Measurements from ENCODE around the gene SKAP2.

DNA sequence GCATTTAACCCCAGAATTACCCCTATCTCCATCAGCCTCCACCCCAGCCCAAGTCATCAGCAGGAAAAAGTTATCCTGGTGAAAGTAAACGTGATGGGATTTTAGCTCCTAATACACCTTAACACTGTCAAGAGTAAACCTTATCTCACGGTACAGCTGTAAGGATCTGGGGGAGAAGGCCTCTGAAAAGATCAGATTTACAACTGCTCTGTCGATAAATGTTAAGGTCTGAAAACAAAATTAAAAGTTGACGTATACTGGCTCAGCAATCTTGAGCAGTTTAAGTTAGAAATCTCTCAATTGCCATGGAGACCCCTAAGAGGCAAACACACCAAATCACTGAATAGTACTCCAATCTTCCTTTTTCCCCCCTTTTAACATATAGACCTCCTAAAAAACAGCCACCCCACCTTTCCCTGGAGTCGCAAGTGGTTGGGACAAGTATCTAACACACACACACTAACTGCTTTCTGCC is 6.1 kb downstream of the SKAP2 start:
- TF ChIP-seq, protein P1, sequence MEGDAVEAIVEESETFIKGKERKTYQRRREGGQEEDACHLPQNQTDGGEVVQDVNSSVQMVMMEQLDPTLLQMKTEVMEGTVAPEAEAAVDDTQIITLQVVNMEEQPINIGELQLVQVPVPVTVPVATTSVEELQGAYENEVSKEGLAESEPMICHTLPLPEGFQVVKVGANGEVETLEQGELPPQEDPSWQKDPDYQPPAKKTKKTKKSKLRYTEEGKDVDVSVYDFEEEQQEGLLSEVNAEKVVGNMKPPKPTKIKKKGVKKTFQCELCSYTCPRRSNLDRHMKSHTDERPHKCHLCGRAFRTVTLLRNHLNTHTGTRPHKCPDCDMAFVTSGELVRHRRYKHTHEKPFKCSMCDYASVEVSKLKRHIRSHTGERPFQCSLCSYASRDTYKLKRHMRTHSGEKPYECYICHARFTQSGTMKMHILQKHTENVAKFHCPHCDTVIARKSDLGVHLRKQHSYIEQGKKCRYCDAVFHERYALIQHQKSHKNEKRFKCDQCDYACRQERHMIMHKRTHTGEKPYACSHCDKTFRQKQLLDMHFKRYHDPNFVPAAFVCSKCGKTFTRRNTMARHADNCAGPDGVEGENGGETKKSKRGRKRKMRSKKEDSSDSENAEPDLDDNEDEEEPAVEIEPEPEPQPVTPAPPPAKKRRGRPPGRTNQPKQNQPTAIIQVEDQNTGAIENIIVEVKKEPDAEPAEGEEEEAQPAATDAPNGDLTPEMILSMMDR (tag by site-specific recombination; IDR thresholded peaks at IDR 0.05) = no peak
- no peak for TF ChIP-seq YY1 (tag by site-specific recombination; IDR thresholded peaks at IDR 0.05)
- TF ChIP-seq GLIS2 (tag by site-specific recombination; IDR thresholded peaks at IDR 0.05) = no peak
- TF ChIP-seq, protein P2, sequence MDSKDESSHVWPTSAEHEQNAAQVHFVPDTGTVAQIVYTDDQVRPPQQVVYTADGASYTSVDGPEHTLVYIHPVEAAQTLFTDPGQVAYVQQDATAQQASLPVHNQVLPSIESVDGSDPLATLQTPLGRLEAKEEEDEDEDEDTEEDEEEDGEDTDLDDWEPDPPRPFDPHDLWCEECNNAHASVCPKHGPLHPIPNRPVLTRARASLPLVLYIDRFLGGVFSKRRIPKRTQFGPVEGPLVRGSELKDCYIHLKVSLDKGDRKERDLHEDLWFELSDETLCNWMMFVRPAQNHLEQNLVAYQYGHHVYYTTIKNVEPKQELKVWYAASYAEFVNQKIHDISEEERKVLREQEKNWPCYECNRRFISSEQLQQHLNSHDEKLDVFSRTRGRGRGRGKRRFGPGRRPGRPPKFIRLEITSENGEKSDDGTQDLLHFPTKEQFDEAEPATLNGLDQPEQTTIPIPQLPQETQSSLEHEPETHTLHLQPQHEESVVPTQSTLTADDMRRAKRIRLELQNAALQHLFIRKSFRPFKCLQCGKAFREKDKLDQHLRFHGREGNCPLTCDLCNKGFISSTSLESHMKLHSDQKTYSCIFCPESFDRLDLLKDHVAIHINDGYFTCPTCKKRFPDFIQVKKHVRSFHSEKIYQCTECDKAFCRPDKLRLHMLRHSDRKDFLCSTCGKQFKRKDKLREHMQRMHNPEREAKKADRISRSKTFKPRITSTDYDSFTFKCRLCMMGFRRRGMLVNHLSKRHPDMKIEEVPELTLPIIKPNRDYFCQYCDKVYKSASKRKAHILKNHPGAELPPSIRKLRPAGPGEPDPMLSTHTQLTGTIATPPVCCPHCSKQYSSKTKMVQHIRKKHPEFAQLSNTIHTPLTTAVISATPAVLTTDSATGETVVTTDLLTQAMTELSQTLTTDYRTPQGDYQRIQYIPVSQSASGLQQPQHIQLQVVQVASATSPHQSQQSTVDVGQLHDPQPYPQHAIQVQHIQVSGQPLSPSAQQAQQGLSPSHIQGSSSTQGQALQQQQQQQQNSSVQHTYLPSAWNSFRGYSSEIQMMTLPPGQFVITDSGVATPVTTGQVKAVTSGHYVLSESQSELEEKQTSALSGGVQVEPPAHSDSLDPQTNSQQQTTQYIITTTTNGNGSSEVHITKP (tag by site-specific recombination; IDR thresholded peaks at IDR 0.05) = 0 out of 2 replicates have a peak, but pooled peaks have one; percentile 11
- no peak for TF ChIP-seq ZNF121 (tag by site-specific recombination; IDR thresholded peaks at IDR 0.05)
- TF ChIP-seq KLF10 (tag by site-specific recombination; IDR thresholded peaks at IDR 0.05) = no peak
- TF ChIP-seq, protein P3, sequence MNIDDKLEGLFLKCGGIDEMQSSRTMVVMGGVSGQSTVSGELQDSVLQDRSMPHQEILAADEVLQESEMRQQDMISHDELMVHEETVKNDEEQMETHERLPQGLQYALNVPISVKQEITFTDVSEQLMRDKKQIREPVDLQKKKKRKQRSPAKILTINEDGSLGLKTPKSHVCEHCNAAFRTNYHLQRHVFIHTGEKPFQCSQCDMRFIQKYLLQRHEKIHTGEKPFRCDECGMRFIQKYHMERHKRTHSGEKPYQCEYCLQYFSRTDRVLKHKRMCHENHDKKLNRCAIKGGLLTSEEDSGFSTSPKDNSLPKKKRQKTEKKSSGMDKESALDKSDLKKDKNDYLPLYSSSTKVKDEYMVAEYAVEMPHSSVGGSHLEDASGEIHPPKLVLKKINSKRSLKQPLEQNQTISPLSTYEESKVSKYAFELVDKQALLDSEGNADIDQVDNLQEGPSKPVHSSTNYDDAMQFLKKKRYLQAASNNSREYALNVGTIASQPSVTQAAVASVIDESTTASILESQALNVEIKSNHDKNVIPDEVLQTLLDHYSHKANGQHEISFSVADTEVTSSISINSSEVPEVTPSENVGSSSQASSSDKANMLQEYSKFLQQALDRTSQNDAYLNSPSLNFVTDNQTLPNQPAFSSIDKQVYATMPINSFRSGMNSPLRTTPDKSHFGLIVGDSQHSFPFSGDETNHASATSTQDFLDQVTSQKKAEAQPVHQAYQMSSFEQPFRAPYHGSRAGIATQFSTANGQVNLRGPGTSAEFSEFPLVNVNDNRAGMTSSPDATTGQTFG (tag by site-specific recombination; IDR thresholded peaks at IDR 0.05; ENCODE audit: borderline replicate concordance) = no peak
- no peak for TF ChIP-seq MEIS1 (CRISPR knock-in tag; IDR thresholded peaks at IDR 0.05; ENCODE audit: borderline replicate concordance)
- TF ChIP-seq ZNF768 (tag by site-specific recombination; IDR thresholded peaks at IDR 0.05) = no peak
- TF ChIP-seq OVOL3 (tag by site-specific recombination; IDR thresholded peaks at IDR 0.05) = no peak
- no peak for TF ChIP-seq SCRT2 (tag by site-specific recombination; IDR thresholded peaks at IDR 0.05)
- peak; percentile 38 for TF ChIP-seq ZBTB17 (tag by site-specific recombination; IDR thresholded peaks at IDR 0.05)
